ENCODE data around the gene CNR1. TPM values are rescaled to one million over a fixed set of nuclear protein-coding genes. Genes with fewer than 3 reads are reported as not detected.

Gene CNR1
- total RNA-seq, 1 donor from 2014 or later = 1.00 TPM

GRCh38 chr6:88134575-88134974, 31.6 kb downstream of the CNR1 start:
- Histone ChIP-seq H3K9me3 (ENCODE audit: insufficient read depth, low read depth, low read length) (no peaks in the 10 kb centered on the region), H3K4me1 (ENCODE audit: insufficient read depth, low read length) (no peaks in the 10 kb centered on the region), H3K4me3 (ENCODE audit: insufficient read depth, low read depth, low read length) (no peak overlapping the region), H3K27me3 (ENCODE audit: insufficient read depth, low read length) (no peaks in the 10 kb centered on the region), H3K36me3 (ENCODE audit: insufficient read depth, low read length) (no peaks in the 10 kb centered on the region), H3K4me2 (ENCODE audit: low read length) (no peak overlapping the region), H3K79me2 (ENCODE audit: insufficient read depth, low read length) (no peaks in the 10 kb centered on the region), H2AFZ (ENCODE audit: low read depth, low read length) (no peak overlapping the region), H3K27ac (ENCODE audit: low read depth, low read length) (no peak overlapping the region), H4K20me1 (ENCODE audit: insufficient read depth, low read length) (no peaks in the 10 kb centered on the region), H3K9ac (ENCODE audit: low read length) (no peak overlapping the region)
- peaks cover 2% of the 10 kb centered on the region for H3K27me3 Mint-ChIP-seq (ENCODE audit: low read depth, unreplicated experiment)
- DNase-seq (ENCODE audit: low read depth) = no peak
- no peak for FAIRE-seq
- H3K9me3 Mint-ChIP-seq (ENCODE audit: unreplicated experiment) = no peaks in the 10 kb centered on the region
- no peak overlapping the region for H3K4me3 Mint-ChIP-seq (ENCODE audit: unreplicated experiment)
- TF ChIP-seq CTCF (IDR thresholded peaks at IDR 0.05; ENCODE audit: insufficient read depth, low read depth, low read length) (no peak), EZH2 (IDR thresholded peaks at IDR 0.05; ENCODE audit: insufficient read depth, low read length) (no peak)
- no peaks in the 10 kb centered on the region for H3K36me3 Mint-ChIP-seq (ENCODE audit: low read depth, unreplicated experiment)
- H3K27ac Mint-ChIP-seq (ENCODE audit: unreplicated experiment) = no peak overlapping the region
- H3K4me1 Mint-ChIP-seq (ENCODE audit: low read depth, unreplicated experiment) = no peaks in the 10 kb centered on the region

GRCh38 chr6:88133718-88134117, 32.4 kb downstream of the CNR1 start:
- Mint-ChIP-seq H3K9me3 (ENCODE audit: unreplicated experiment) (no peaks in the 10 kb centered on the region), H3K4me1 (ENCODE audit: low read depth, unreplicated experiment) (no peaks in the 10 kb centered on the region), H3K4me3 (ENCODE audit: unreplicated experiment) (no peak overlapping the region), H3K36me3 (ENCODE audit: low read depth, unreplicated experiment) (no peaks in the 10 kb centered on the region), H3K27ac (ENCODE audit: unreplicated experiment) (no peak overlapping the region), H3K27me3 (ENCODE audit: low read depth, unreplicated experiment) (peaks cover 2% of the 10 kb centered on the region)
- no peak for DNase-seq (ENCODE audit: low read depth)
- no peak overlapping the region for H3K9ac ChIP-seq (ENCODE audit: low read length)
- no peak overlapping the region for H3K4me2 ChIP-seq (ENCODE audit: low read length)
- no peak overlapping the region for H2AFZ ChIP-seq (ENCODE audit: low read depth, low read length)
- no peaks in the 10 kb centered on the region for H3K9me3 ChIP-seq (ENCODE audit: insufficient read depth, low read depth, low read length)
- H3K27ac ChIP-seq (ENCODE audit: low read depth, low read length) = no peak overlapping the region
- no peaks in the 10 kb centered on the region for H4K20me1 ChIP-seq (ENCODE audit: insufficient read depth, low read length)
- no peaks in the 10 kb centered on the region for H3K4me1 ChIP-seq (ENCODE audit: insufficient read depth, low read length)
- no peak for FAIRE-seq
- H3K36me3 ChIP-seq (ENCODE audit: insufficient read depth, low read length) = no peaks in the 10 kb centered on the region
- H3K79me2 ChIP-seq (ENCODE audit: insufficient read depth, low read length) = no peaks in the 10 kb centered on the region
- H3K4me3 ChIP-seq (ENCODE audit: insufficient read depth, low read depth, low read length) = no peak overlapping the region
- no peaks in the 10 kb centered on the region for H3K27me3 ChIP-seq (ENCODE audit: insufficient read depth, low read length)
- TF ChIP-seq EZH2 (IDR thresholded peaks at IDR 0.05; ENCODE audit: insufficient read depth, low read length) (no peak), CTCF (IDR thresholded peaks at IDR 0.05; ENCODE audit: insufficient read depth, low read depth, low read length) (no peak)

- TF ChIP-seq CTCF (IDR thresholded peaks at IDR 0.05; ENCODE audit: insufficient read depth, low read depth, low read length) = no peak
- TF ChIP-seq EZH2 (IDR thresholded peaks at IDR 0.05; ENCODE audit: insufficient read depth, low read length) = no peak
- Histone ChIP-seq H3K36me3 (ENCODE audit: insufficient read depth, low read length) (no peaks in the 10 kb centered on the region), H3K9me3 (ENCODE audit: insufficient read depth, low read depth, low read length) (peaks cover 3% of the 10 kb centered on the region), H3K9ac (ENCODE audit: low read length) (no peak overlapping the region), H3K27ac (ENCODE audit: low read depth, low read length) (no peak overlapping the region), H3K27me3 (ENCODE audit: insufficient read depth, low read length) (no peaks in the 10 kb centered on the region), H3K4me2 (ENCODE audit: low read length) (no peak overlapping the region), H3K79me2 (ENCODE audit: insufficient read depth, low read length) (no peaks in the 10 kb centered on the region), H2AFZ (ENCODE audit: low read depth, low read length) (no peak overlapping the region), H4K20me1 (ENCODE audit: insufficient read depth, low read length) (no peaks in the 10 kb centered on the region), H3K4me1 (ENCODE audit: insufficient read depth, low read length) (no peaks in the 10 kb centered on the region), H3K4me3 (ENCODE audit: insufficient read depth, low read depth, low read length) (no peak overlapping the region)
- Mint-ChIP-seq H3K9me3 (ENCODE audit: unreplicated experiment) (peaks cover 5% of the 10 kb centered on the region), H3K36me3 (ENCODE audit: low read depth, unreplicated experiment) (no peaks in the 10 kb centered on the region), H3K4me1 (ENCODE audit: low read depth, unreplicated experiment) (no peaks in the 10 kb centered on the region), H3K27me3 (ENCODE audit: low read depth, unreplicated experiment) (peaks cover 2% of the 10 kb centered on the region), H3K27ac (ENCODE audit: unreplicated experiment) (no peak overlapping the region), H3K4me3 (ENCODE audit: unreplicated experiment) (no peak overlapping the region)
- FAIRE-seq (no peak), DNase-seq (ENCODE audit: low read depth) (no peak)
These were observed 41.1 kb downstream of the CNR1 start for GRCh38 chr6:88124925-88125557.
